Stimulated activated CD8-positive, alpha-beta memory T cell treated with anti-CD3 and anti-CD28 coated beads, Interleukin-12 subunit alpha, Interleukin-12 subunit beta, amount 100 ng/mL, for 24 hours (primary cell): ENCODE results near the gene RALGAPA2.

Experiments
- DNase-seq: peaks from one replicate; pipeline ENCODE4 v3.0.0-alpha.2; 2020; ENCODE audit errors: extremely low read depth

RALGAPA2 gene

DNA sequence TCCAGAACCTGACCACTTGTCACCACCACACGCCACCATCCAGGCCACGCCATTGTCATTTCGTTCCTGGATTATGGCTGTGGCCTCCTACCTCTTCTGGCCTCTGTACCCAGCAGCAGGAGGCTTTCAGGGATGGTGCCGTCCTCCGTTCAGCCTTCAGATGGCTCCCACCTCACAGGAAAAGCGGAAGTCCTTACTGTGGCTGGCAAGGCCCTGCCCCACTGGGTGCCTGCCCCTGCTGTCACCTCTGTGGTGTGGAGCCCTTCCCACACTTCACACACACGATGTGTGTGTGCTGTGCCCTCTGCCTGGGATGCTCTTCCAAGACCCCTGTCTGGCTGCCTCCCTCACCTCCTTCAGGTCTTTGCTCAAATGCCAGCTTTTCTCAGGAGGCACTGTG is 275.1 kb downstream of the RALGAPA2 start:
- DNase-seq, result no peak

DNA sequence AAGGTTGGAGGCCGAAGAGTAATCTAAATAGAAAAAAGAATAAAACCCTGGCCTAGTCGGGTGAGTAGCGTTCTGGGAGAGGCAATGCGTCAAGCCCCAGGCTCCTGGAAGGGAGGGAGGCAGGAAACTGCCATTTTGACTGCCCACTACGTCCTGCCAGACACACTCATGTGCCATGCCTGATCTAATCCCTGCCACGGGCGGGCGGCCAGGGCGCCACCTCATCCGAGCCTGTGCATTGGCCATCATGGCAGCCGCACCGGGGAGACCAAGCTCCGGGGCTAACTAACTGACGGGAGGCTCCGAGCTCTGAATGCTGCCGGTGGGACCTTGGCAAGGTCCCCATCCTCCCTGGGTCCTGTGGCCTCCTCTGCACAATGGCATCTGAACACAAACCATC is 275.8 kb downstream of the RALGAPA2 start:
- DNase-seq, result no peak

DNA sequence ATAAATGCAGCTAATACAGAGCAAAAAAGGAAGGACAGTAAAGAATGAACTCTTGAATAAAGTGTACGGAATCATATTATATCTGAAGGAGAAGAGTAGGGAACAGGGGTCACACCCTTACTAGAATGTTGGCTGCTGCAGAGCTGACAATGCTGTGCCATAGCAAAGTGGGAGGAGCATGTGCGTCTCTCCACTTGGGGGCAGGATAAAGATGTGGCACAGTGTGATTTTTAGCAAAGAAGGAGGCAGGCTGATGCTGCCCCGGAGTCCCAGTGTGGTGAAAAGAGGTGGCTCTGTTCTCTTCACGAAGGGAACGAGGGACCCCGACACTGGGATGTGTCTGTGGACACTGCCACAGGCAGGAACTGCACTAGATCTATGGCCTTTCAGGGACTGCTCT is 277.0 kb downstream of the RALGAPA2 start:
- DNase-seq, result no peak

DNA sequence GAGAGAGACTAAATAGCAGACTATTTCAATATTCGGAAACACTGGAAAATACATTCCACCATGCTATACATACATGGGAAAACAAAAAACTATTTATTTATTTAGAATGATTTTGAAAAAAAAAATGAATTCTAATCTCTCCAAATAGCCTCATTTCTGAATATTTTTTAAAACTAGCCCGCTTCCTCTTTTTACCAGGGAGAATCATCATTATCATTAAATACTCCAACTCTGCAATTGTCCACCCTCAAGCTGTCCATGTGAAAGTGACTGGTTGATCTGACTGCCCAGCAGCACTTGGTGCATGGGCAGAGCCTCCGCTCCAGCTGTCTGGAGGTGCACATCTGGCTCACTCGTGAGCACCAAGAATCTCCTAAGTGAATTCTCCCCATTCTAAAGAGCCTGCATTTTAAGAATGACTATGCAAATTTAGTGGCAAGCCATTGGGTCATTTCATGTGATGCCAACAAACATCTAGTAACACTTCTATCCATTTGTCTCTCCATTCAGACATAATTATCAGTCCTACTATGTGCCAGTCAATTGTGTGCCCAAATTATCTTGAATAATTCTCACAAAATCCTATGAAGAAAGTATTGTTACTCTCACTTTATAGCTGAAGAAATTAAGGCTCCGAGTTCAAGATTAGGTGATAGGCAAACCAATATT is 279.7 kb downstream of the RALGAPA2 start:
- no peak for DNase-seq

DNA sequence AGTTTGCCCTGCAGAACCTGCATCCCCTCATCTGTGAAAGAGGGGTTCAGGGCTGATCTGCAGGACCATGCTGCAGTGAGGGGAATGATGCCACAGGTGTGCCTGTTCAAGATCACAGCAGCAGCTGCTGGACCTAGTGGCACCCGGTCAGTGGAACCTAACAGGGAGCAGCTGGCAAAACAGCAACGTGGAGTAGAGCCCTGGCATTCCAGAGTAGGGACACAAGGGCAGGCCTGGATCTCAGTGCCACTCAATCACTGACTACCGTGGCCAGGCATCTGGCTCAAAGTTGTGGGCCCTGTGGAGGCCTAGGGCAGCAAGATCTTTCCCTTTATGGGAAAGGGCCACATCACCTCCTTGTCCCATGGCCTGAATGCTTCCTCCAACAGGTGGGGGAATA is 282.4 kb downstream of the RALGAPA2 start:
- DNase-seq, result no peak

DNA sequence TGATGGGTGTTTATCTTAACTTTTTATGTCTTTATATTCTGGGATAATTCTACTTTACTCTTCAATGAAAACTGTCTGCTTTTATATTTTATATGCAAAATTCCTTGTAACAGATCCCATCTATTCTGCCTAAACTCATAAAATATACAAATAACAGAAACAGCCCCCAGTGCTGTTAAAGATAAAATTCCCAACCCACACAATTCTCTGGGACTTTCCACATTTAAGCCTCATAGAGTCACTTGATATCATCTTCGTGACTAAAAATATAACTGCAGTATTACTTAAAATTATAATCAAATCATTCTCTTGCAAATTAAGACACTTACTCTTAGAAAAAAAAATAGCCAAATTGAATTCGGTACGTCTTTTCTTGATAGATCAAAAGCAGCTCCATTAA is 284.4 kb downstream of the RALGAPA2 start:
- DNase-seq, result no peak

DNA sequence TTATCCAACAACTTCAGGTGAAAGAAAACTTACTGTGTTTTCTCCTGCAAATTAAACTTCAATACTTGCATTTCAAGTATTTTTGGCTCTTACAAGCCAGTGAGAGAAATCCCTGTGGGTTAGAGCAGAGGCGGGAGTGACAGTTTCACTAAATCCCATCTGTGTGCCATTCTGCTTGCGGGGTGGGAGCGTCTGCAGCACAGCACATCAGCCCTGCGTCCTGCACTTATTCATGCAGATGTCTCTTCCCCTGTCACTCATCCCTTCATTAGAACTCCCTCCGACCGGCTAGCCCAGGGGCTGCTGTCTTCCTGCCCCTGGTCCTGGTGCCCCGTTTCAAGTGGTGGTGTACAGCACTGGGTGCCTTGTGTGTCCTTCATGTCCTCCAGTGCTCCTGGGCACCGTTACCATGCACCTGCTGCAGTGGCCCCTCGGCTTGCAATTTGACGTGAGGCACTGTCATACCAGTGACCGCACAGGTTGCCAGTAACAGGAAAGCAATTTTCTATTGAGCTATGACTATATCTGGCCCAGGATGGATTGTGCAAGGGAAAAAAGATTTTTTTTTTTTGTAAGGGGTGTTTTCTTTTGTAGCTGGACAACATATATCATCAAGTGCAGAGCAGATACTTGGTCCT is 285.1 kb downstream of the RALGAPA2 start:
- DNase-seq, result no peak

DNA sequence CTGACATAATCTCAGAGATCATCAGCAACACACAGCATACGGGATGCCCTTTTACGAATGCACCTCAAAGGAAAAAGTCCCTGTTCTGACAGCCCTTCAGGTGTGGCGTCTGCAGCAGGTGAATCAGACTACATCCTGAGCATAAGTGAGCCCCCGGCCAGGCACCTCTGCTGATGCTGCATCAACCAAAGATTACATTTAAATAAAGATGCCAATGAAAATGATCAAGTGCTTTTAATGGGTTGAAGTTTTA is 285.9 kb downstream of the RALGAPA2 start:
- no peak for DNase-seq

DNA sequence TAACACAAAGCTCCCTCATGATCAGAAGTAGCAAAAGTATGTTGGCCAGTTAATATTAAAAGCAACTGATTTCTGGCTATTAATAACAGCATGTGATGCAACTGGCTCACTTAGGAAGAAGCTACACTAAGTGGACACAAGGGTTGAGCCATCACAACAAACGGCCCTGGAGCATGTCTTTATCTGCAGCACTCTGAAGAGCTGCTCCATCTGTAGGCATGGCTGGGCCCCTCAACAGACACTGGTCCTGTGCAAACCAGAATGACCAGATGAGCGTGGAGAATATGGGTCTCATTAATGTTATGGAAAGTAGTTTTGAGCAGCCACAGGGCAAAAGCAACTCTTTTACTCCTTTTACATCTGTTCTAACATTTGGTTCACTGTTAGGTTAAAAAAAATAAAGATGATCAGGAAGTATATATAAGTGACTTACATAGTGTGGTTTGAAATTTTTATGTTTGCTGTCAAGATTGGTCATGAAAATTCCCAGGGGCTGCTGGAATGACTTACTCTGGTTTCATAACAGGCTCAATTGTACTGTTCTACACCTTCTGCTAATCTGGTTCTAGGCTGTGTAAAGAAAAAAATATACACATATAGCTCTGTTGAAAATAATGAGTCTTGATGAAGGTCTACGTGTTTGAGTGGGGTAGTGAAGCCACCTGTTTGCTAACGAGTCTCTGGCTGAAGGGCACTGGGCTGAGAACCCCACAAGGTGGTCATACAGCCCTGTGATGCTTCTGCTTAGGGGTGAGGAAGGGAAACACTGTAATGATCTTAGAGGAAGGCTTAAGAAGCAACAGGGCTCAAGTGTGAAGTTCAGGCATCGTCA is 286.4 kb downstream of the RALGAPA2 start:
- no peak for DNase-seq

DNA sequence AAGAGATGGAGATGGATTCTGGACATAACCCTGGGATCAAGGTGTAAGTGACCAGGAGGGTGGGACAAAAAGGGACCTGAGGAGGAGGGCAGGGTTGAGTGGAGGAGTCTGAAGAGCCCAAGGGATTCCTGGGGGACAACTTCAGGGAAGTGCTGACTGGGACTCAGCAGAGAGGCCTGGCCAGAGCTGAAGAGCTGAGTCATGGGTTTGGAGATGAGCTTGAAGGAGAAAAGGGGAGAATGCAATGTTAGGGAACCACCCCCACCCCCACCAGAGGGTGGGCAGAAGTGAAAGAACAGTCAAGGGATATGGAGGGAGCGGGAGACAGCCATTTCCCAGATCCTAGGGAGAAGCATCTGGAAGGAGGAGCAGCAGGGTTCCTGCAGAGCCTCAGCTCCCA is 289.3 kb downstream of the RALGAPA2 start:
- no peak for DNase-seq

DNA sequence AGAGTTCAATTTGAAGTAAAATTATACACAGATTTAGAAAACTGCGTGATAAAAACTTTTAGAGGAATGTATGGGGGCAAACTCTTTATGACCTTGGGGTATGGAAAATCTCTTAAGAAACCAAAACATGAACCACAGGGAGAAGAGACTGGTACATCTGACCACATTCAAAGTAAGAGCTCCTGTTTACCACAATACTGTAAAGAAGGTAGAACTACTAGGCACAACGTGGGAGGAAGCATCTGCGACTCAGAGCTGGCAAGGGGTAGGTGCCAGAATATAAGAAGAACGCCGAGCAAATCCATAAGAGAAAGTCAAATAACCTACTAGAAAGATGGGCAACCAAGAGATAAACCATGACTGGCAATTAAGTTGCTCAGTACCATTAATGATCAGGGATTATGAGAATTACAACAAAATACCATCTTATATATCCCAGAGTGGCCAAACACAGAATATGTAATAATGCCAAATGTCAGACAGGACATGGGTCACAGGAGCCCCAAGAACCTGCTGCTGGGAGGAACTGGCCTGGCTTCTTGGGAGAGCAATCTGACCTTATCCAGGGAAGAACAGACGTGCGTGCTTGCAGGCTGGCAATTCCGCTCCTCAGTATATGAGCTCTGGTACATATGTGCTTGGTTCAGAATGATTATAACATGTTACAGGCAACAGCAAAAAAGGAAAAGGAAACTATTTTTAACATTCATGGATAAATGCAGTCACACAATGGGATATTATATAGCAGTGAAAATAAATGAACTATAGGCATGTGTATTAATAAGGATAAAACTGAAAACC is 294.4 kb downstream of the RALGAPA2 start:
- no peak for DNase-seq

DNA sequence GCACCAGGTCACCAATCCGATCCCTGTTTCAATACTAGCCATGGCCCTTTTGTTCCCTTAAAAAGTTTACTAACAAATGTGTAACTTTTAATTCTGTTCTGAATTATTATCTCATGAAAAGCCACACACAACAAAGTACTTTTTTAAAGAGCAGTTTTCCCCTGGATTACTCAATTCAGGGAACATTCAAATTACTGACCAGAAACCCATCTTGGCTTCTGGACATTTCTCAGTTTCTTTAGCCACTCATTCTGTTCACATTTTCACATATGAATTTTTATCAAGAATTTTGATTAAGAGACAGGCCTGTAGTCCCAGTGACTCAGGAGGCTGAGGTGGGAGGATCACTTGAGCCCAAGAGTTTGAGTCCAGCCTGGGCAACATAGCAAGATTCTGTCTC is 297.1 kb downstream of the RALGAPA2 start:
- no peak for DNase-seq

DNA sequence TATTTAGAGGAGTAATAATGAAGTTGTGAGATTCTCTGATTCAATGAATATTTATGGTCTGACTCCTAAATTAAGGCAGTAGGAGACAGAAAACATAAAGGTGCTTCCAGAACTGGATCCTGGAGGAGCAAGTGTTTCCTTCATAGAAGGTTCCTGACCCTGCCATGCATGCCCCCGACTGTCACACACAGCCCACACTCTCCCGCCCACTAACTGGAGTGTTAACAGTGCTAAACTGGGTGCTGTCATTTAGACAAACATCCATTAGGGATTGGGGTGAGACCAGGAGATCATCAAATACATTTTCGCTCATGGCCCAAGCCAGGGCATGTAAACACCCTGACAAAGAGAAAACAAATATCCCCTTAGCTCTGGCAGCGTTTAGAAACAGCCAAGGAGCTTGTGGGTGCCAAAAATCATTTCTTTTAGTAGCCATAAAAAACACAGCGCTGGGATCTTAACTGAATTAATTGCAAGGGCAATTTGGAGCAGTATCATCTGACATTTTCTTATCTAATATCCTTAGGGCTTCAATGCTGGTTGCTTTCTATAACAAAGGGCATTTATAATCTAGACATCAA is 297.7 kb downstream of the RALGAPA2 start:
- DNase-seq, result no peak

DNA sequence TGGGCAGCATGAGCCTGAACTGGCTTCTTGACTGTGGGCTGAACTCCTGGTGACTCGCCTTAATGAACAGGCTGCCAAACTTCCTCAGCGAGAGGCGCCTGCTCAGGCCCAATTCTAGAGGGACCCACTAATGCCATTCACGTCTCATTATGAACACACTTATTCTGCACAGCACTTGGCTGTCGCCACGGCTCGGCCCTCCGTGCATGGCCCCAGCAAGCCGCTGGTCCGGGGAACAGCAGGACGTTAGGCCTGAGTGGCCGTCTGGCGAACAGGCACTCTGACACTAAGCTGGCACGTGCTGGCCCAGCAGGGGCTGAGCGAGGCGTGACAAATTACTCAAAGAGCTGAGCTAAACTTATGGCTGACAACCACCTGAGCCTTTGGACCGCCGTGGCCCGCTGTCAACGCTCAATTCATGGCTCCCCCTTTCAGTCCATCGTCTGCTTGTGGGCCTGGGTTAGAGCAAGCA is 298.6 kb downstream of the RALGAPA2 start:
- DNase-seq, result no peak

DNA sequence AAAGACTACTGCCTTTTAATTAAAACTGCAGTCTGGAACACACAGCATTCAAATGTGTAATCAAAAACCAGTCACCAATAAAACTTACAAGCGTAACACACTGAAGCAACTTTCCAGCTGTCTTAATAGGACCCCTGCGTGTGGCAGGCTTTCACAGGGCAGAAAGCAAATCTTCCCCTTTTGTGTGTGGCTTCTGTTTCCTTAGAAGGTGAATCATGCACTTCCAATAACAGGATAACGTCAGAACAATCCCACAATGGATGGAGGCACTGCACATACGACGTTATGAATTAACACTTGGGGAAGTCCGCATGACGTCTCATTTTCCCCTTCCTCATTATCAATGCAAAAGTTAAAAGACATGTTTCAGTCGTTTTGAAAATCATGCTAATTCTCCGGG is 299.7 kb downstream of the RALGAPA2 start:
- no peak for DNase-seq

DNA sequence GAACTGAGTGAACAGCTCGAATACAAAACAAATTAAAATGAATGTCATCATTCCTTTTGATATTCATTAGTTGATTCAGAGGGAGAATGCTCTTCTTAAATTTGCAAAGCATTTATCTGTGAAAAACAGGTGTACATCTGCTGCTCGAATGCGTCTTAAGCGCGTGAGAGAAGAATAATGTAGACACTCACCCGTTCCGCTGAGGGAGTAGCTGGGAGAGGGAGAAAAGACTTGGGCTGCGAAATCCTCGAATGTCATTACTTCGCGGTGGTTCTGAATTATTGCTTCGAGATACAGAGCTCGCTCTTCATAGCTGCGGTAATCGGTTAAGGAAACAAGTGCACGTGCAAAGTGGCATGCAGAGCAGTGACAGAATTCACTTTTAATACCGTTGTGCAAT is 300.6 kb downstream of the RALGAPA2 start:
- DNase-seq, result no peak

DNA sequence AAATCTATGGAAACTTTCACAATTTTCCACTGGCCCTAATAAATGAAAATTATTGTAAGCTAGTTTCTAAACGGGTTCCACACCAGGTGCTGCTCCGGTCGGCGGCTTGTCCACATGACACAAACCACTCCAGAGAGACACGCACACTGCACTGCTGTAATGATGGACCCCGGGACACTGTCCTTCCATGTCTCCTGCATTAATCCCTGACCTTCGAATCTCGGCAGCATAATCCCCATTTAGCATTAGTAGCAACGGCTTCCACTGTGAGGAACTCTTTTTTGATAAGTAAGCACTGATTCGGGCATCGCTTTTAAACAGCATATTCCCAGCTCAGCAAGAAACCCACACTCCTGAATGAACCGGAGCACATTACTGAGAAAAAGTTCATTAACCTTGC is 301.0 kb downstream of the RALGAPA2 start:
- DNase-seq, result no peak

DNA sequence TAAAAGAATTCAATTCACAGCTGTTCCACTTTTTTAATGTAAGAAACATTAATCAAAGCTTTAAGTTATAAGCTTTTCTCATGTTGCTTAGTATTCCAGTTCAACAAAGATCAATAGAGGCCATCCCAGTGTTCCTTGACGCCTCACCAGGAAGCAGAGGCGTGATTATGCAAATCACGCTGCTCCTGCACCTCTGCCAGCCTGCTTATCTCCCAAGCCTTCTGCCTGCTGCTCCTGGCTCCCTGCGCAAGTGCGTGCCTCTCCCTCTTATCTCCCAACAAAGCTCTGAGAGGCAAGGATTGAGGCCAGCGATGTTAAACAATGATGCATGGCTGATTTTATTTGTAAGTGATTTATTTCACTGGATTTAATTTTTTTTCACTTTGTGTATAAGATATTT is 301.8 kb downstream of the RALGAPA2 start:
- DNase-seq, result no peak

DNA sequence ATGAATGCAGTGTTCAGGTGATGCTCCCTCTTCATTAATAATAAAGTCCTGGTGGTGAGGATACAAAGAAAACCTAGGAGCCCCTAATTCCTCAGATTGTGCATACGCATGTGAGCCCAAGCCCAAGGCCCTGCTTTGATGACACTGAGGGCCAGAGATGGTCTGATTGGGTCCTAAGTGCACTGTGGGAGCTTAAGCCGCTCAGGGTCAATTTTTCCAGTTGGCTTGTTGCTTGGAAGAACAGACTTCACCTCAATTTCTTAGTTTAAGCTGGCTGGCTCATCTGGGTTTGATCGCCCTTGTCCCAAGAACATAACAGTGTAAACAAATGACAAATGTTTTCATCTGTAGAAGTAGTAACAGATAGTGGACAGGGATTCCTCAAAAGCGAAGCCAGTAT is 303.1 kb downstream of the RALGAPA2 start:
- DNase-seq, result no peak

DNA sequence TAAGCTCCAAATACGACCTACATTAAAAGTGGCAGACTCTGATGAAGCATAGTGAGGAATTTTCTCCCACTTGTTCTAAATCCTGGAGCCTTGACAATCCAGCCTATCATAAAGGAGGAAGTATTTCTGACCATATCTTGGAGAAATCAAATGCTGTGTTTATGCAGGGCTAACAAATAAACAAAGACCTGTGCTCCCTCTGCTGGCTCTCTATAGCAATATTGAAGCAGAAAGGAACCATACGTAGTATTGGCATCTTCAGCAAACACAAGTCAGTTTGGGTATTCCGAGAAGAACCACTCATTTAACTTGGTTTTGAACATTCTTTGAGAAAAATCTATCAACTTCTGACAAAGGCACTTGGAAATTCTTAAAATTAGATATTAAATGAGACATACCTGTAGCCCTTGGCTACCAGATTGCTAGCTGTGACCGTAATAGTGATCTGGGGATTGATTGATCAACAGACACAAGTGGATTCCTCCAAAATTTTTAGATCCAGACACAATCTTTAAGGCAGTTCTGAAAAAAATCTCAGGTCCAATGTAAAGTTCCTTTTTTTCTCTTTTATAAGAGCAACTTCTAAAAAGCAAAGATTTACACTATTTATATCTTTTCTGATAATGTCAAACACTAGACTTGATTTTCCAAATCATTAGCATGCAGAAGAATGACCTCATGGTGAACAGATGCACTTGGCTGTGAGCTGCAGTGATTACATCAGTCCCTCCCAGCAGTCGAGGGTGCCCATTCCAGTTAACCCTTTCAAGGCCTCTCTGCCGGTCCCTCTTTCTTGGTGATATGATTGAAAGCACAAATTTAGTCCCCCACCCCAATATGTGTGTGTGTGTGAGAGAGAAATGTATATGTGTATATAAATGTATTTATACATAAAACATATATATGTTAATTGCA is 304.3 kb downstream of the RALGAPA2 start:
- DNase-seq, result no peak

DNA sequence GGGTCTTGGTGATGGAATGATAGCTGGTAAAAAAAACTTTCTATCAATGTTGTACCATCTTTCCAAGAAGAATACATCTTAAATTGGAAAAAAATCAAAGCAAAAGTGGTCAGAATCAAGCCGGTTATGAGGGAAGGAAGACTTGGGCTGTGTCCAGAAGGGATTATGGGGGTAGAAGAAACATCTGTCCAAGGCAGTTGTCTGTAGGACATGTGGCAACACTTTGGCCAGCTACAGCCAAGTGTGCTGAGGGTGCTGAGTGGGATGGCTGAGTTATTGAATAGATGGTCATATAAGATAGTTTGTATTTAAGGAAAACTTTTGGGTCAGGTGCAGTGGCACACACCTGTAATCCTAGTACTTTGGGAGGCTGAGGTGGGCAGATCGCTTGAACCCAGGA is 306.1 kb downstream of the RALGAPA2 start:
- no peak for DNase-seq
